NCI-H1105 treated with DMSO at 0.1 percent for 48 hours (cell line): Measurements from ENCODE around the gene NR2F2.

Experiments
- DNase-seq: peaks from one replicate; lab custom pipeline; 2025; lab: John Stamatoyannopoulos, UW

NR2F2 gene

DNA sequence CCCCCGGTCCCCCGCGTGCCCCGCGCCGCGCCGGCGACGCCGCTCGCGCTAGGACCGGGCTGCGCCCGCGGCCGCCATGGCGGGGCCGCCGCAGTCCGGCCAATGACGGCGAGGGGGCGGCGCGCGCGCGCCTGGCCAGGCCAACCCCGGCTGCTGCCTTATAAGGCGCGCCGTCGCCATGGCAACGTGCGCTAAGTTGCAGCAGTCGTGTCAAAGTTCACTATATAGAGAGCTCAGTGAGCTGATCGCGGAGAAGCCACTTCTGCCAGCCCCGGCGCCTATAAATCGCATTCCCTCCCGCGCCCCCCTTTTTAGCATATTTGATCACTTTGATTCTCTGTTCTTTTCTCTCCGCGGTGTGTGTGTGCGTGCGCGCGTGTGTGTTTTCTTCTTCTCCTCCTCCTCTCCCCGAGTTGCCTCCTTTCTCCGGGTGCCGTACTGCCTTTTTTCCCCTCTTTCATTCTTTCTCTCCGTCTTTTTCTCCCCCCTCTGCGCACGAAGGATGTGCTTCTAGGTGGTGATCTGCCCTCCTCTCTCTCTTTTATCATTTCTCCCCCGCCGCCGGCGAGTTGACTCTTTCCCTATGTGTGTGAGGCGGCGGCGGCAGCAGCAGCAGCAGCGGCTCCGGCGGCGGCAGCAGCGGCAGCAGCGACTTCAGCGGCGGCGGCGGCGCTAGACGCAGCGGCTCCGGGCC lies at the start of gene NR2F2:
Gene NR2F2 (plus strand): TSS at position 251 of the 694 bp plus-strand sequence. CDS start 1,406 bp downstream, outside the sequence.
- peak; percentile 77 for DNase-seq

DNA sequence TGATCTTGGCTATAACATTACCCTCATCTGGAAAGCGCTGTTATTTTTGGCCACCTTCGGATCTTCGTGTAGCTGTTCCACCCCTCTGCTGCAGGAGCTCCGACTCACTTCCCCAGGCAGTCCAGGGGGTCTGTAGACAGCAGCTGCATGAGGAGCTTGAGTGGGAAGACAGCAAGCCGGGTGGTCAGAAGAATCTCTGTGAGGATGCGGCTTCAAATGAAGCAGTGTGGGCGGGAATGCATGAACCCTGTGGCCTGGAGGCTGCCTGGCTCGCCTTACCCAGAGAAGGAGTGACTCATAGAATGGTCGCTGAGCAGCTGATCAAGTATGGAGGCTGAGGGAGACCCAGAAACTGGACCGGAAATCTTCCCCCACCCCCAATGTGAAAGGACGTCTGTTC lies 45.2 kb upstream of the NR2F2 start:
- DNase-seq: no peak

DNA sequence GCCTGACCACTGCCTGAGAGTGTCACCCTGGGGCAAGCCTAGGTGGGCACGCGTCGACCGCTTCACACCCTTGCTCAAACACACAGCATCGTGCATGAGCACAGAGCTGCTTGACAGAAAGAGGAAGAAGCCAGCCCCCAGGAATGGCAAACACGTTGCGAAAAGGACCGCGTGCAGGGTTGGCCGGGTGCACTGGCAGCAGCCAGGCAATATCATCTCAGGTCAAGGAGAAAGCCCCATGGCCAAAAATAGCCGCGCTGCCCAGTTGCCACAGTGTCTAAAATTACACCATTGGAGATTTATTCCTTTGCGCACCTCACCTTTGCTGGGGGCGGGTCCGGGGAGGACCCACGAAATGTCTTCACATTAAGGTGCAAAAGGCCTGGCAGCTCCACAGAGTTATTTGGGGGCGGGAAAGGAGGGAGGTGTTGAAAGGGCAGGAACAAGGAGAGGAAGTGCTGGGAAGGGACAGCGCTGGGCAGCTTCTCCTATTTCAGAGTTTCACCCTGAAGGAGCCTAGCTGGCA lies 44.7 kb upstream of the NR2F2 start:
- DNase-seq: no peak

DNA sequence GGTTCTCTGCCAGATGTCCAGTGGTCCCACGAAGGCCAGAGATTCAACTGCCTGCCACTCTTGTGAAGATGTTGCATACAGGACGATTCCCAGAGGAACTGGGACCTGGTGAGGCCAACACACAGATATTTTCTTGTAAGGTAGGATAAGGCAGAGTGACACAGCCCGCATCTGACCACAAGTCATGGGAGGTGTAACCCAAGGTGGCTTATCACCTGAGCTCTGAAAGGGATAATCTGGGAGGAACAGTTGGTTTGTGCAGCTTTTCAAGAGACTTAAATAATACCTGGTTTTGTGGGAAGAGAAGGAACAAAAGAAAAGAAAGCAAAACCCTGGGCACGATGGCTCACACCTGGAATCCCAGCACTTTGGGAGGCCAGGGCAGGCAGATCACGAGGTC lies 39.8 kb upstream of the NR2F2 start:
- DNase-seq: no peak

DNA sequence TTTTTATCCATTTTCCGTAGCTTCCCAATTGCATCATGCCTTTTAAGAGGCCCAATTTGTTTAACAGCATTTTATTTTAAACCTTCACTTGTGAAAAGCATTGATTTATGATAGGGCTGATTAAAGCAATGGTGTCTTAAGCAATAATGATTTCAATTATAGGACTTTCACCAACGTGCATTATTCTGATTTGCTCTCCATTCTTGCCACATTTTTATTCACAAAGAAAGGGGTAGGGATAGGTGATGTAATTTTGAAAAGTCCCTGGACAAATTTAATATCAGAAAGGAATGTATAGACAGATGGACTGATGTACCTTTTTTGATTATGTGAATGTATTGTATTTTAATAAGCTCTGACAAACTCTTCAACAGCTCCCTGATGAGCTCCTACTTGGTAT lies 37.9 kb upstream of the NR2F2 start:
- DNase-seq: no peak

DNA sequence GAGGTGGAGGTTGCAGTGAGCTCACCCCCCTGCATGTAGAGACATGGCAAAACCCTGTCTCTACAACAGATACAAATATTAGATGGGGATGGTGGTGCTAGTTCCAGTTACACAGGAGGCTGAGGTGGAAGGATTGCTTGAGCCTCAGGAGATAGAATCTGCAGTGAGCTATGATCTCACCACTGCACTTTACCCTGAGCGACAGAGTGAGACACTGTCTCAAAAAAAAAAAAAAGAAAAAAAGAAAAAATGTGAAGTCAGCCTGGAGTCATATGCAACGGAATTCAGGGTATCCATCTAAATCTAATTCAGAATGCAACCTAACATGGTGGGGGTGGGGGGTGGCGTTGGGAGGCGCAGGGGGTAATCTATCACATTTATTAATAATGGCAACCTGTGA lies 37.1 kb upstream of the NR2F2 start:
- no peak for DNase-seq

DNA sequence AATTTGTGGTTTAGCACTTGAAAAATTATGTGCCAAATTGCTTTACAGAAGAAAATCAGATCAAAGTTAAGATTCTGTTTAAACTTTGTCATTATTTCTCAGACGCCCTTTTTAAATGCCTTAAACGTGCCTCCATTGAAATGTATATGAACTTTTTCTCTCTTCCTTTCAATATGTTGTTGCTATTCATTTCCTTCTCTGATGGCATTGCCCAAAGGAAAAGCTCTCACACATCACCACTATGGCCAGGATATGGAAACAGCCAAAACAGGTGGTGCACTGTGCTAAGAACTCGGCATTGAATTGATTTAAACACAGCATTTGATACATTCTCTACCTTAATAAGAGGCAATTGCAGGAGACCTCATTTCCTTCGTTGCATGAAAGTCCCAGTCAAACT lies 35.7 kb upstream of the NR2F2 start:
- no peak for DNase-seq

DNA sequence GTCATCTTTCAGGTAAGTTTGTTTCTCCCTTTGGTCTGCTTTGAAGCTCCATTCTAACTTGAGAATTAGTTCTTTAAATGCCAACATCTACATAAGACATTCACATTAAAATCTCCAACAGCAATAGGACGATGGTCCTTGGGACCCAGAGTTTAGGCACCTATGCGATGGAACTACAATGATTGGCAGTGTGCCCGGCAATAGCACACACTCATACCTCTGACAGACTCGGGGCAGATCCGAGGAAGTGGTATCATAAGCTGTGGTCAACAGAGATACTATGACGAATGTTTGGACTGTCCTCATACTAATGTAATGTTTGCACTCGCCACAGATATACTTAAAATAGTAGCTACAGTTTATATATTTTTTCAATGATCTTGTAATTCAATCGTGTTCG lies 34.2 kb upstream of the NR2F2 start:
- no peak for DNase-seq

DNA sequence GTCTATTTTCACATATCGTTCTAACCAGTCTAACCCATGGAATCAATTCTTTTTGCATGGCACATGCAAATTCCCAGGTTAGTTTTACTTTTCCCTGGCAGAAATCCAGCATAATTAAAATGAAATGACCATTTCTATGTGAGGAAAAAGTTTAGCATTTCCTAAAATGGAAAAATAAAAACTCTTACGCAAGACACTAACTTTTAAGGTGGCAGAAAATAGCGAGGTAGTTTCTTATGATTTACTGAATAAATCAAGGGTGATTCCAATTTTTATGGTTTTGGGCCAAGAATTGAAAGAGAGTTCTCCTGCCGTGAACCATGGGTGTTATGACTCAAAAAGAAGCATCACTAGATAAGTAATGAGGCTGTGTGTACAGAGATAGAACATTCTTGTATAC lies 32.7 kb upstream of the NR2F2 start:
- DNase-seq: no peak

DNA sequence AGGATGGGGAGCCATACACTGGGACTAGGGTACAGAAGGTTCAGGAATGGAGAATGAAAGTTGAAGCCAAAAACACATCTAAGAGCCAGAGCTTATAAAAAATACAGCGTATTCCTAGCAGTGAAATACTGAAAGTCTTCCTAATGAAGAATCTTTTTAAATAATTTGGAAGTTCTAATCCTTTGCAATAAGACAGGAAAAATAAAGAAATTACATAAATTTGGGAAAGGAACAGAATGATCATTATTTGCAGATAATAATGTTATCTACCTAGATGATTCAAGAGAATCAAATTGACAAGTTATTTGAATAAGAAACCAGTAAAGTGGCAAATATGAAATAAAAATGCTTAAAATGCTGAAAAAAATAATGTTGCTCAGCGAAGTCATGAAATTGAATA lies 32.3 kb upstream of the NR2F2 start:
- no peak for DNase-seq

DNA sequence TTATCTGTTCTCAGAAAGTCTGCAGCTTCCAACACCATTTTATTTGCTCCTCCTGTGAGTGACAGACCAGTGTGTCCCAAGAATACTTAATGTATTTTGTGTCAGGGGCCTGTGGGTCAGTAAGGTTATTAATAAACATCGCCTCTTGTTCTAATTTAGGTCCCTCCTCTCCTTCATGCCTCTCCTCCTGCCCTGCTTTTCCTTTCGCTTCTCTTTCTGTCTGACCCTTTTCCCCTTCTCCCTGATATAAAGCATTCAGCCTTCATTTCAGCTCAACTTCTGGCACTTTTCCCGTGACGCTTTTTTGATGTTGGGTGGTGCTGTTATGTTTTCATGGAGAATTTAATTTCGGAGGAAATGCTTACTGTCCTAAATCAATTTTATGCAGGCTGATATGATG lies 29.7 kb upstream of the NR2F2 start:
- DNase-seq: no peak

DNA sequence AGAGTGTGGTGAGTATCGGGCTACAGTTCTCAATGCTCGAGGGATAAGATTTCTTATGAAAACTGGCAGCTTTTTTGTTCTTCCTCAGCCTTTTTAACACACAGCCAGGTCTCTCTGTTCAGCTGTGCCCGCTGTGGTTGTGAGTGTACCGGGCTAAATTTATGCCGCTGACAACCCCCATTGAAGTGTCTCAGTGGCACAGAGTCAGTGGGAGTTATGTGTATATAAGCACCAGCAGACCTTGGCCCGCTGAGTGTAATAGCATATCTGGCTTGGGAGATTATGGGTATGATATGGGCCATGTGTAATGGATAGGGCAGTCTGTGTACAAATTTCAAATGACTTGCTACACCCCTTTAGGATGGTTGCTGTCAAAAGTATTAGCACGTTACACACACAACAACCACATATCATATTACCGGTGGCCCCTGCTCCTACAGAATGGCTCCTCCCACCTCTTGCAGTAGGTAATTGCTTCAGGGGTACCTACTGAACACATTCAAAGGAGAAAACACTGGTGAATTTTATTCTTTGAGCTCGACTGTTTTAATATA lies 26.9 kb upstream of the NR2F2 start:
- DNase-seq: no peak

DNA sequence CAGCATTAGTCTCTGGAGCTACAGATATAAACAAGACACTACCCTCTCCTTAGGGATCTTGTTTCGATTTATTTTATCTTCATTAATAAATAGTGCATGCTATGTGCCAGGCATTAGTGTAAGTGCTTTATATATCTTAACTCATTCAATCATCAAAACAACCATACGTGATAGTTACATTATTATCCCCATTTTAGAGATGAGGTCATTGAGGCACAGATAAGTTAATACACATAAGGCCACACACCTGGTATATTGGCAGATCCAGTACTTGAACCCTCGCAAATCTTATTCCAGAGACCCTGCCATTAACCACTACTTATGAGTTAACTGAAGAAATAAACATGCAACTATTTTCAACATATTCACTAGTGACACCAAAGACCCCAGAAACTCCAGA lies 25.7 kb upstream of the NR2F2 start:
- no peak for DNase-seq

DNA sequence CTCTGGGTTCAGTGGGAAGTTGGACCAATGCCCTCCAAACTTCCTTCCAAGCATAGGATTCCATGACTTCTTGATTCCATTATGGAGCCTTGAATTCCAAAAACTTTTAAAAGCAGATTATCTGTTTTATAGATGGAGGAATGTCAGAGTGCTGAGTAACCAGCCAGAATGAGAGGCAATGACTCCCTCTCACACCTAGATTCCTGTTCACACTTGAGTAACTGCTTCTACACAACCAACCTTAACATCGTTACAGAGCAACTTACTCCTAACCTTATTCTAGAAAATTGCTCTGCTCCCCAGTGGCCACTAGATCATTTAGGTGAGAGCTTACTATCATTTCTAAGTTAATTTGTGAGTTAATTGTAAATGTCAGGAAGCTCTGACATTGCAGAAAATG lies 24.2 kb upstream of the NR2F2 start:
- DNase-seq: no peak

DNA sequence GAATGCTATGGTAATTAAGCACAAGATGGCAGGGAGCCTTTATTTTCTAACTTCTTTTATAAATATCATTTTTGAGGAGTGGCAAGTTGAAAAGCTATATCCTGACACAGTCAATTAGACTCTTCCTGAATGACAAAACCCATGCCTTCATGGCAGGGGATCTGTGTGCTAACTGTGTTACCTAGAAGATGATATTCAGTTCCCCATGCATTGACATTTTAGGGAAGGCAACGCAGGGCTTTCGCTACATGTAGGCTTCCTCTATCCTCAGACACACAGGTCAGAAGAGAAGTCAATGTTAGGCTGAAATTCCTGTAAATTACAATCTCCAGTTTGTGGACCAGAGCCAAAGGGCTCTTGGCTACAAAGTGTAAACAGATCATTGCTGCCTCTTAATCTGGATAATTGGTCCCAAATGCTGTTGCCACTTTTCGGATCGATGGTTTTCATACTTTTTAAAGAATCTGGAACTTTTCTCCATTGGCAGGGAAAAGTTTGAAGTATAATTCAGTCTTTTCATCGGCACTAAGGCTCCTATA lies 22.6 kb upstream of the NR2F2 start:
- no peak for DNase-seq

DNA sequence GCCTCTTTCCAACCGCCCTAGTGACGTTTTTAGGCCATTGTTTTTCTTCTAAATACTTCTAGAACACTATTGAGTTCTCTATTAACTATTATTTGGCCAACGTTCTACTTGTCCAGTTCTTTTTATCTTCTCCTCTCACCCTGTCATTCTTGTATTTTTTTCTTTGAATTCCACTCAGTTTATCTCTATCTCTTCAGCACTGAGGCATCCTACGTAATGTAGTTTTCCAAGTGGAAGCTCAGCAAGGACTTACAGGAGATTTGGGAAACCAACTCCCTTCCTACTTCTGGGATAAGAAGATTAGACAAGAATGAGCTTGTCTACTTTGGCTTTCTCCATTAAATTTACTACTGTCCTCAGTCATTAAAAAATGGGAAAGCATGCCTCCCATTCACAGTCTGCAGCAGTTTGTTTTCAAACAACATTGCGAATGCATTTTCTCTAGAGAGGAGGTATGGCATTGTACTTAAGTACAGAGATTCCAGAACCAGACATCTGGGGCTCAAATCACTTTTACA lies 21.3 kb upstream of the NR2F2 start:
- DNase-seq: no peak

DNA sequence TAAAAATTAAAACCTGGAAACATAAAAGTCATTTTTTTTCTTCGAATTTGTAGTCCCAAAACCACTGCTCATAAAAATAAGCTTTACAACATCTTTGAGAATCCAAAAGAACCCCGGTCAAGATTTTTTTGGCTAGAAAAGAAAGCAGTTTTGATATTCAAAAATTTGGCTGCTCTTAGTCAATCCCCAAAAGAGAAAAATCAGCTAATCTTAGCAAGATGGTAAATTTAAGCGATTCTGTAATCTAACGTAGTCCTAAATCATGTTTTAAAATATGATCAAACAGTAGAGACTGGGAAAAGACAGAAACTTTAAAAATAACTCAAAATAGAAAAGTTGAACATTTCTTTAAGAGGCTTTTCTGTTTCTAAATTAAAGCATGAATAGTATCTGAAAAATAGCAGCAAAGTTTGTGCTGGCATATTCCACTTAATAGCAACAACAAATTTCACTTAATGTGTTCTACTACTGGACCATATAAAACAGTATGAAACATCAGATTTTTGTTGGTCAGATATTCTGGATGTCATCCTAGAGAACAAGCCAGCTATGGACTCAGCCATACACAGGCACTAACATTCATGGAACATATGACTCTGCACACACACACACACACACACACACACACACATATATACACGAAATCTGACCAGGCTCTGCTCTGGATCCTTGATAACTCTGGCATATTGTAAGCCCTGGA lies 19.1 kb upstream of the NR2F2 start:
- no peak for DNase-seq

DNA sequence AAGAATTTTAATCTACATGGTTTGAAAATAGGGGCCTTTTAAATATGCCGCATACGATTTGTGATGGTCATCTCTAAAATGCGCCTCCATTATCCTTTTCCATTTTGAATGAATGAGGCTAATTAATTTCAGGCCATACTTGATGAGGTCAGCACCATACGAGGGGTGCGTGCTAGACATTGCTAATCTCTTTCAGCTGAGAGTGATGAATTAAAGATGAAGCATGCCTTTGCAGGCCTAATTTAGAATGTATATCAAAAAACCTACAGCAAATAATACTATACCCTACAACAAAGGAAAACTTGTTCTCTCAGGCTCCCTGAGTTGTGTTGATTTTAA lies 18.6 kb upstream of the NR2F2 start:
- DNase-seq: no peak

DNA sequence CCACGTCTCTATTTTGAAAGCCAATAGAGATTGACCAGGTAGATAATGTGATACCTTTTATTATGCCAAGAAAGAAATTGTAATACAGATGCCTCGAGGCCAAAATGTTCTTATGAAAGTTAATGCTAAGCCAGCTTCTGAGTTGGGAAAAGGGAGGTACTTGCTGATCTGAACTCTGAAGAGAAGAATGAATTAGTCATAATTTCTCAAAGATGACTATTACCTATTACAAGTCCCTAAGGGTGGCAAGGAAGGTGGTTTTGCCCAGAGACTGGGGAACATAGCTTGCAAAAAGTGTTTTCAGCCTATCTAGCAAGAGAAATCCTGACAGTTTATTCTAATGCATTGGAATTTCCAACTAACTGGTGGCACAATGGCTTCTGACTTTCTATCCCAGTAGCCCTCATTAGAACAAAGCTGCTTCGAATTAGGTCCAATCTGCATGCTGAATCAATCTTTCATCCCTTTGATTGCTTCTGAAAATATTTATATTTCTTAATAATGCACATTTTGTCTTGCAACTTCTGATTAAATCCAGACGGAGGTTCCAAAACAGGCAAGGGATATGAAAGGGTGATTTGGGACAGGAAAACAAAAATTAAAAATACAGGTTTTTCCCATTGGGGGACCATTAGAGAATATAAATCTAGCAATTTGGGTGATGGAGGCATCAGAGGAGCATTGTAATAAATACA lies 17.7 kb upstream of the NR2F2 start:
- DNase-seq: no peak

DNA sequence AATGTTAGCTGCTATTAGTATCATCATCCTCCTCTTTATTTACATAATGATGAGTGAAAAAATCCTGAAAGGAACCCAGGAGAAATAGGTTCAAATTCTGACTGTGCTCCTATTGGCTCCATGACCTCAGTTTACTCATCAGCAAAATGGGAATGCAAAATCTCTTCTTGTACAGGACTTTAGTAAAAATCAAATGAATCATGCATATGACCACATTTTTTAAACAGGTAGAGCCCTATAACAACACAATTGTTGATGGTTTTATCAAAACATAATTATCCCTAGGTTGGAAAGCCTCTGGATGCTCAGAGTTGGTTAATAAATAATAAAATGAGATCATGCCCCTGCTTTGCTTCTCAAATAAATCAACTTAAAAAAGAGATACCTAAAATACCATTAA lies 16.0 kb upstream of the NR2F2 start:
- no peak for DNase-seq

DNA sequence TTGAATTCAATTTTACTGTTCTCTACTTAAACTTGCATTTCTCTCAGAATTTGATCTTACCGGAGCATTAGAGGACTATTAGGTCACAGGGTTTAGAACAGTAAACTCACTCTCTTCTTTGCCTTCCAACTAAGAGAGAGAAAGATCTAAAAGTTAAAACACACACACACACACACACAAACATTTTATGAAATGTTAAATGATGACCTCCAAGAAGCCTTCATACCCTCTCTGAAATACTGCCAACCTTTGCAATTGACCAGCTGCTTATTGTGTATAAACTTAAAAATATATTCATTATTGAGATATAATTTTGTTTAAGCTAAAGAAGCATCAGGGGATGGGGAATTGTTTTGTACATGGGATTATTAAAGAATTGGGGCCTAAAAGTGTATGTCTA lies 15.5 kb upstream of the NR2F2 start:
- no peak for DNase-seq

DNA sequence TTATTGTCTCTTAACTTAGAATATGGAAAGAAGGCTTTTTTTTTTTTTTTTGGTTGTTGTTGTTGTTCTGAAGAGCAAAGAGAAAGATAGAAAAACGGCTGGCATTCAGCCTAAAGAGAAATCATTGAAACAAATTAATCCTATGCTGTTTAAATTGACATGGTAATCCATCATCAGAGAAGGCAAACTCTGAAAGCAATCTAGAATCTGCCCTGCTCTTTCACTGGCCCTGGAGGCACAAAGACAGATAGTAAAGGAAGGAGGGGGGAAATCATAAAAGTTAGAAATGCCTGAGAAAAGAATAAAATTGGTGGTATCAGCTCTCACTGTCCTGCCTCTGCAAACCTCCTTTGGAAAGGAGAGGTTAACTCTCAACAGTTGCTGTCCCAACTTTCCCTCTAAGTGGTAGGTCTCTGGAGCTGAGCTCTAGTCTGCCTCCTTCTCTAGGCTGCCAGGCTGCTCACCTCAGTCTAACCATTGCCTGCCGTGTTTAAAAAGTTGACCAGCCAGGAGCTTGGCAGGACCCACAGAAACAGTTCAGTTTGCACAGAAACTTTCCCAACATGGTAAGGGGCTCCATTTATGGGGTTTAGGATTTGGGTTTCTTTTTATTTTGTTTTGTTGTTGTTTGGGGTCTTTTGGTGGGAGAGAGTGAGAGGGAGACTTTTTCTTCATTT lies 13.4 kb upstream of the NR2F2 start:
- DNase-seq: no peak
